Activated gamma-delta T cell treated with Interleukin-2 at 50 U/mL for 16 hours (primary cell): ENCODE measurements around the gene CCDC51.
"Not testable (repeated sequence)": the region's sequence is repeated elsewhere in the genome, so short reads cannot be mapped to it uniquely, and the experiment has no call there.

Experiments used
- DNase-seq: peaks from one replicate; pipeline ENCODE4 v3.0.0-alpha.2; 2020

The CCDC51 gene

GRCh38 chr3:48439820-48440589, at the start of gene CCDC51, which contains the start of gene TMA7:
CCDC51 (minus strand) TSS chr3:48440119; CDS start chr3:48435128, 4,991 bp downstream.
TMA7 (plus strand) TSS chr3:48440257; CDS start chr3:48440297, 40 bp downstream.
- DNase-seq, result peak; percentile 98

- no peak for DNase-seq
Observed at GRCh38 chr3:48486952-48487351, 47.0 kb upstream of the CCDC51 start.

GRCh38 chr3:48482822-48483221, 42.9 kb upstream of the CCDC51 start:
- DNase-seq, result not testable (repeated sequence)

DNA sequence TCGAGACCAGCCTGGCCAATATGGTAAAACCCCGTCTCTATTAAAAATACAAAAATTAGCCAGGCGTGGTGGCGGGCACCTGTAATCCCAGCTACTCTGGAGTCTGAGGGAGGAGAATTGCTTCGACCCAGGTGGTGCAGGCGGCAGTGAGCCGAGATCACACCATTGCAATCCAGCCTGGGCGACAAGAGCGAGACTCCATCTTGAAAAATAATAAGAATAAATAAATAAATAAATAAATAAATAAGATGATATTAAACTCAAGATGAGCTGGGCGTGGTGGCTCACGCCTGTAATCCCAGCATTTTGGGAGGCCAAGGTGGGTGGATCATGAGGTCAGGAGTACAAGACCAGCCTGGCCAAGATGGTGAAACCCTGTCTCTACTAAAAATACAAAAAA, 41.0 kb upstream of the CCDC51 start:
- DNase-seq, result not testable (repeated sequence)

DNA sequence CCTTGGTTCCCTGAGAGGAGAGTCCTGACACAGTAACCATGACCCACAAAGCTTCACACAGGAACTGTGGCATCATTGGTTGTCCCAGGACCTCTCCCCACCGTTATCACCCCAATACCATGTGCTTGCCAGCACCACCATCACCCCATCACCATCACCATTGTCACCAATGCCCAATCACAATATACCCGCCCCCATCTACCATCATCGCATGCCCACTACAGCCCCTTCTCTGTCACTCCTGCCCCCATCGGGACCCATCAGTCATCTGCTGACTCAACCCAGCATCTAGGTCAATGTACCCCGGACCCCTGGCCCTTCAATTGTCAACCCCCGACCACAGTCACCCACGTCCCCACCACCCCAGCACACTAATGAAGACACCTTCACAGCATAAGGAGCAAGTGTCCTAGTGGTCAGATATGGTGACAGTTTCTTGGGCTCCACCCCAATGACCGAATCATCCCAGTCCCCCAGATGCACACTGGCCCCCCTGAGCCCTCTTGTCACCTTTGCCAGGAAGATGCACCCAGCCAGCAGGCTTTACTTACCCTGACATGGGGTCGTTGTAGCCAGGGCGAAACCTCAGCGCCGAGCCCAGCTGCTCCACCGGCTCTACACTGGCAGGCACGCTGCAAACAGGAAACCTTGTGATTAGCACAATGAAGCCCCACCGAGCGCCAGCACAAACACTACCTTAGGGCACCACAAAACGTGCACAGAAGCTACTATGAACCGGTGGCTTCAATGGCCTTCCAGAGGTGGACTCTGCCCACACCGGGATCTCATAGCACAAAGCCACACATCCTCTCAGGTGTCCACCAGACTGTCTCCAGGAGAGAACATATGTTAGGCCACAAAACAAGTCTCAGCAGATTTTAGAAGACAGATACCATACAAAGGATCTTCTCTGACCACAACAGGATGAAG, 39.0 kb upstream of the CCDC51 start:
- DNase-seq, result peak; percentile 69

DNA sequence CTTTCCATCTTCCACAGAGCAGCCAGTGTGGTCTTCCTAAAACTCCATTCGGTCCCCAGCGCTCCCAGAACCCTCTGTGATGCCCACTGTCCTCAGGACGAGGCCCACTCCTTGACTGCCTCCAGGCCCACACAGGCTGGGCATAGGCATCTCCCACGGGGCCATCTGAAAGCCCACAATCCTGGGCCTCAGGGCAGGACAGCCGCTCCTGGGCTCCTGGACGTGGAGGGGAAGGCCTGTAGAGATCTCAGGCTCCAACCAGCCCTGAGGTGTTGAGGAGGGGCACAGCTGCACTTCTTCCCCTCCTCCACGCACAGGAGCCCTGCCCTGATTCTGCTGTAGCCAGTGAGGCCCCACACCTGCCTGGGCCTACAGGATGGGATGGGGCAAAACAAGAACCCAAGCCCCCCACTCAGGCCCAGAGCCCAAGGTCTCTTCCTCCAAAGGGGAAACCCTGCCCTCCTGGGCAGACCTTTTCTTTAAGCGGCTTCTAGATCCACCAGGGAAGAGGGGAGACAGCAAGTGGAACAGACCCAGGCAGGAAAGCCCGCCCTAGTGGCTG, 38.1 kb upstream of the CCDC51 start:
- no peak for DNase-seq

DNA sequence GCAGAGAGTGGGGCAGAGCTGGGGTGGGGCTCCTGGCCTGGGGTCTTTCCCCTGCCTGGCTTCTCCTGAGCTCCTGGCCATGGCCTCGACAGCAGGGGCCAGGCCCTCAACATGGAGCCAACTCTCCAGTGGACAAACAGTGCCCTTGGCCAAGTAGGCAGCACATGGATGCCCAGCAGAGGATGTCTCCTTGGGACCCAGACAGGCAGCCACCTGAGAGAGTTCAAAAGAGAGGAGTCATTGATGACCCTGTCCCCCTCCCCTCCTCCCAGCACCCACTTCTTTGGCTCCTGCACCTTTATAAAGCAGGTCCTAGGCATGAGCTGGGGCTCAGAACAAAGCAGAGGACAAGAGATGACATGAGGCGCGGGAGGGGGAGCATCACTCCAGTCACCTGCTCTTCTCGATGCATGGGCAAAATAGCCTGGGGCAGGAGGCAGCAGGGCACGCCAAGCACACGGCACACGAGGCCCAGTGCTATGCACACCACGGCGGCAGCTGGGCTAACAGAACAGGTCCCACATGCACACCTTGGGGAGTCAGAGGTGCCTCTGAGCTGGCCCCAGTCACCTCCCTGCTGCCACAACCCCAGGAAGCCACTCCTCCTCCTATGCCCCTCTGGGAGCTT, 36.6 kb upstream of the CCDC51 start:
- no peak for DNase-seq

GRCh38 chr3:48475188-48475587, 35.3 kb upstream of the CCDC51 start:
- no peak for DNase-seq

- DNase-seq, result no peak
Observed at GRCh38 chr3:48474619-48475018, 34.7 kb upstream of the CCDC51 start.

DNA sequence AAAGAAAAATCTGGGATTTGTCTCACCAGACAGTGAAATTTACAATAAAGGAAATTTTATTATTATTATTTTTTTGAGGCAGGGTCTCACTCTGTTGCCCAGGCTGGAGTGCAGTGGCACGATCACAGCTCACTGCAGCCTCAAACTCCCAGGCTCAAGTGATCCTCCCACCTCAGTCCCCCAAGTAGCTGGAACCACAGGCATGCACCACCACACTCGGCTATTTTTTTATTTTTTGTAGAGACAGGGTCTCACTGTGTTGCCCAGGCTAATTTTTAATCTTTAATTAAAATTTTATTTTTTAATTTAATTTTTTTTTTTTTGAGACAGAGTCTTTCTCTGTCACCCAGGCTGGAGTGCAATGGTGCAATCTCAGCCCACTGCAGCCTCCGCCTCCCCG, 34.1 kb upstream of the CCDC51 start:
- not testable (repeated sequence) for DNase-seq

DNA sequence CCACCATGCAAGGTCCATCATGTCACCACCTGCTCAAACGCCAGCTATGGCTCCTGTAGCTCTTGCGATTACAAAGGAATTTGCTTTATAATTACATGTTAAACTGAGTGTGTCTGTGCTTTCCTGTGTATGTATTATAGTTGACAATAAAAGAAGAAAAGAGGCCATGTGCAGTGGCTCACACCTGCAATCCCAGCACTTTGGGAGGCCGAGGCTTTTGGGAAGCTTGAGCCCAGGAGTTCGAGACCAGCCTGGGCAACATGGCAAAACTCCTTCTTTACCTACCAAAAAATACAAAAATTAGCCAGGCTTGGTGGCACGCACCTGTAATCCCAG, 33.7 kb upstream of the CCDC51 start:
- DNase-seq, result no peak

DNA sequence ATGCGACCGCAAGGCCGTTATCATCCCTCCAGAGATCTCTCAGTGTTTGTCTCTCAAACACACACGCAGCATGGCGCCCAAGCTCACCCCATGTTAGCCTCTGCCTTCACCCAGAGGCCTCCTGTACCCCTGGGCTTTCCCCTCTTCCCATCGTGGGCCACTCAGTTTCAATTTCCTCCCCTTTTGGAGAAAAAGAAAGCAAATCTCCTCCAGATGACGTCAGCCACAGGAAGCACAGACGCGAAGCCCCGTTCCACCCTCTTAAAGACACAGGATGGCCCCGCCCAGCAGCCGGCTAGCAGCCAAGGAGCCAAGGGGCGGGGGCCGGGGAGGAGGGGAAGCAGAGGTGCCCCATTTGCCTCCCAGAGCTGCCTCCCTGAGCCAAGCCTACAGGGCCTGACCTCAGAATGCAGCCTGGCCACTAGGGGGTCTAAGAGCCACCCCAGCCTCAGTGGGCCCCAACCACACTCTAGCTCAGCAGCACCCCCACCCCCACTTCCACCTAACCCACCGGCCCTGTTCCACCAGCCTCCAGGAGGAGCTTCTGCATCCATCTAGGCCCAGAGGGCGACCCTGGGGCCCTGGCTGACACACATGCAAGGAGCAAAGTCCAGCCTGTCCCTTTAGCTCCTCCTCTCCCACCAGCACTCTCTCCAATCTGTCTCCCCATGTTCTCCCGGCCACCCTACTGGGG, 33.2 kb upstream of the CCDC51 start:
- DNase-seq, result peak; percentile 88

DNA sequence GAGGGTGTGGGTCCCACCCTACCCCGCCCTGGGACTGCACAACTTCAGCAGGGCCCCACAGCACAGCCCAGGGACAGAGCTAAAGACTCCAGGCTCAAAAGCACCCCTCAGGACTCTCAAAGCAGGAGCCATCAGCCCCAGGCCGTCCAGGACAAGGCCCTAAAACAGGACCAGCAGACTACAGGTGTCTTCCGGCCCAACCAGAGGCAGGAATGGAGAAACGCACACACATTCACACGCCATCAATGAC, 32.7 kb upstream of the CCDC51 start:
- DNase-seq, result no peak

DNA sequence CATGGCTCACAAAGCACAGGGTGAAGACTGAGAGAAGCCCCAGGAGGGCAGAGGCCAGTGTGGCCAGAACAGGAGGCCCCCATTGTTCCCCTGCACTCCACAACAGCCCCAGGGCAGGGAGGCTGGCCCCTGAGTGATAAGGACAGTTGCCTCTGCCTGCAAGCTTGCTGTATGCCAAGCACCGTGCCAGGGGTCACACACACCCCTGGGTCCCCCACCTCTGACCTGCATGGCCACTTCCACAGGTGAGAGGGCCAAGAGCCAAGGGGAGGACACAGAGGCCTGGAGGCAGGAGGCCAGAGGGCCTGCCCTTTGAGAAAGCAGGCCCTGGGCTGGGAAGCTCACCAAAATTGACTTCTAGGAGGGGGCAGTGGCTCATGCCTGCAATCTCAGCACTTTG, 30.4 kb upstream of the CCDC51 start:
- no peak for DNase-seq

- DNase-seq, result no peak
Observed at GRCh38 chr3:48469046-48469915, 29.4 kb upstream of the CCDC51 start.

- no peak for DNase-seq
Observed at GRCh38 chr3:48468329-48468731, 28.4 kb upstream of the CCDC51 start.

GRCh38 chr3:48467473-48468267, 27.8 kb upstream of the CCDC51 start:
- DNase-seq, result no peak

GRCh38 chr3:48467110-48467454, 27.2 kb upstream of the CCDC51 start:
- DNase-seq, result no peak

- no peak for DNase-seq
Observed at GRCh38 chr3:48466386-48467109, 26.6 kb upstream of the CCDC51 start.
